Measurements from ENCODE around the gene SORL1. TPM values are rescaled to one million over a fixed set of nuclear protein-coding genes. Genes with fewer than 3 reads are reported as not detected.

The SORL1 gene
- total and polyA plus RNA-seq, 2 of the 13 experiments (the other 11 are each of a cell fraction or from before 2014, with no cell fraction given), result 21.3 to 148 TPM

- TF ChIP-seq MTF2 (CRISPR knock-in tag; IDR thresholded peaks at IDR 0.05; ENCODE audit: borderline replicate concordance) (no peak), PRDM15 (CRISPR knock-in tag; IDR thresholded peaks at IDR 0.05) (no peak), ATF4 (CRISPR knock-in tag; IDR thresholded peaks at IDR 0.05) (peak in 1 of 2 experiments; percentile 60; a peak in 1 of 4 replicates), KDM3A (CRISPR knock-in tag; IDR thresholded peaks at IDR 0.05; ENCODE audit: low read depth) (peak; percentile 33; the same call in 1 of the 2 replicates), ZNF383 (CRISPR knock-in tag; IDR thresholded peaks at IDR 0.05; ENCODE audit: borderline replicate concordance) (no peak), BRF2 (CRISPR knock-in tag; IDR thresholded peaks at IDR 0.05) (no peak), ZNF781 (CRISPR knock-in tag; IDR thresholded peaks at IDR 0.05; ENCODE audit: borderline replicate concordance, not compliant biosample characterization) (no peak), TCF7 (IDR thresholded peaks at IDR 0.05; ENCODE audit: low read depth) (no peak), ZFP36L2 (CRISPR knock-in tag; IDR thresholded peaks at IDR 0.05) (no peak), IRF2 (CRISPR knock-in tag; IDR thresholded peaks at IDR 0.05) (peak; percentile 76; the same call in 1 of the 2 replicates), ZNF792 (CRISPR knock-in tag; IDR thresholded peaks at IDR 0.05) (0 out of 2 replicates have a peak, but pooled peaks have one; percentile 31), IKZF1 (IDR thresholded peaks at IDR 0.05) (no peak), SKIL (CRISPR knock-in tag; IDR thresholded peaks at IDR 0.05; ENCODE audit: borderline replicate concordance) (peak; percentile 56; the same call in 1 of the 2 replicates), PBX2 (CRISPR knock-in tag; IDR thresholded peaks at IDR 0.05) (no peak), FLYWCH1 (CRISPR knock-in tag; IDR thresholded peaks at IDR 0.05) (no peak), THYN1 (CRISPR knock-in tag; IDR thresholded peaks at IDR 0.05; ENCODE audit: borderline replicate concordance, low read depth) (no peak), RARG (CRISPR knock-in tag; IDR thresholded peaks at IDR 0.05; ENCODE audit: low read depth) (no peak), ZMYM2 (CRISPR knock-in tag; IDR thresholded peaks at IDR 0.05) (peak; percentile 30; the same call in 1 of the 2 replicates), MXD3 (CRISPR knock-in tag; IDR thresholded peaks at IDR 0.05) (no peak), ZNF816 (CRISPR knock-in tag; IDR thresholded peaks at IDR 0.05; ENCODE audit: borderline replicate concordance) (no peak), NFE2 (CRISPR knock-in tag; IDR thresholded peaks at IDR 0.05) (no peak), SMAD1 (CRISPR knock-in tag; IDR thresholded peaks at IDR 0.05; ENCODE audit: borderline replicate concordance, low read depth) (peak; percentile 93; the same call in 1 of the 2 replicates)
Observed at GRCh38 chr11:121553806-121554205, 101.7 kb downstream of the SORL1 start (continued).

Data from HepG2 (cell line).